Neural cell (in vitro differentiated cells): ENCODE data around the gene OBSCN. TPM values are rescaled to one million over a fixed set of nuclear protein-coding genes. Genes with fewer than 3 reads are reported as not detected.

ENCODE experiments used
- H2AFZ ChIP-seq: fragments of 200-600, 300-800 bp; sonication (generic), shearing (Covaris generic); 2 replicates; pipeline ENCODE4 v1.6.0; 2014; ENCODE audit warnings: low read depth, mild to moderate bottlenecking, antibody characterized with exemption, low read length, moderate library complexity
- H3F3A ChIP-seq: fragments of 200-600 bp; shearing (Covaris generic); 2 replicates; pipeline ENCODE4 v1.6.1; 2016; ENCODE audit warnings: mild to moderate bottlenecking, moderate library complexity, mixed read lengths, antibody characterized with exemption, low read length; ENCODE audit not compliant: insufficient read depth, poor library complexity, severe bottlenecking
- H3K27ac ChIP-seq: fragments of 200-600, 300-800 bp; sonication (generic), shearing (Covaris generic); 2 replicates; pipeline ENCODE4 v1.5.1; 2014; ENCODE audit warnings: mild to moderate bottlenecking, low read length, moderate library complexity
- H3K27me3 ChIP-seq: fragments of 300-800, 200-600 bp; sonication (generic), shearing (Covaris generic); 2 replicates; pipeline ENCODE4 v1.6.0; 2014; ENCODE audit warnings: mild to moderate bottlenecking, low read depth, low read length, moderate library complexity; ENCODE audit not compliant: insufficient read depth
- H3K36me3 ChIP-seq: fragments of 300-800, 200-600 bp; sonication (generic), shearing (Covaris generic); 2 replicates; pipeline ENCODE4 v1.5.1; 2014; ENCODE audit warnings: mild to moderate bottlenecking, antibody characterized with exemption, low read length, moderate library complexity; ENCODE audit not compliant: insufficient read depth
- H3K4me2 ChIP-seq: fragments of 300-800, 200-600 bp; sonication (generic), shearing (Covaris generic); 2 replicates; pipeline ENCODE4 v1.6.0; 2014; ENCODE audit warnings: mild to moderate bottlenecking, low read length
- H3K4me3 ChIP-seq: fragments of 300-800, 200-600 bp; sonication (generic), shearing (Covaris generic); 2 replicates; pipeline ENCODE4 v1.5.1; 2014; ENCODE audit warnings: mild to moderate bottlenecking, low read length, moderate library complexity
- H3K79me2 ChIP-seq: fragments of 200-600 bp; shearing (Covaris generic); replicated peaks from 2 replicates; pipeline ENCODE4 v1.6.0; 2014; ENCODE audit warnings: mild to moderate bottlenecking, low read length, moderate library complexity; ENCODE audit not compliant: insufficient read depth
- H3K9ac ChIP-seq: fragments of 300-800, 200-600 bp; sonication (generic), shearing (Covaris generic); 2 replicates; pipeline ENCODE4 v1.6.1; 2016; ENCODE audit warnings: mild to moderate bottlenecking, low read length, mixed read lengths
- H3K9me2 ChIP-seq: fragments of 200-600 bp; shearing (Covaris generic); 2 replicates; pipeline ENCODE4 v1.6.1; 2016; ENCODE audit warnings: mild to moderate bottlenecking, low read length, mixed read lengths; ENCODE audit not compliant: insufficient read depth
- H3K9me3 ChIP-seq: fragments of 200-600, 300-800 bp; sonication (generic), shearing (Covaris generic); 2 replicates; pipeline ENCODE4 v1.6.1; 2016; ENCODE audit warnings: mild to moderate bottlenecking, mixed run types, low read length, moderate library complexity, mixed read lengths
- H4K20me1 ChIP-seq: fragments of 200-600 bp; shearing (Covaris generic); 2 replicates; pipeline ENCODE4 v1.6.1; 2016; ENCODE audit warnings: mild to moderate bottlenecking, mixed run types; ENCODE audit not compliant: insufficient read depth
- CTCF ChIP-seq: fragments of 450-650 bp; IDR thresholded peaks from 2 replicates; pipeline ENCODE4 v1.5.1; 2014; ENCODE audit warnings: antibody characterized with exemption, mild to moderate bottlenecking, moderate library complexity; ENCODE audit not compliant: poor library complexity, severe bottlenecking
- EP300 ChIP-seq: fragments of 450-650 bp; conservative IDR thresholded peaks from 2 replicates; pipeline ENCODE4 v1.6.1; 2014; ENCODE audit warnings: antibody characterized with exemption, mild to moderate bottlenecking, moderate library complexity; ENCODE audit not compliant: poor library complexity, severe bottlenecking
- EZH2 ChIP-seq: fragments of 200-600, 300-800 bp; shearing (Covaris generic), sonication (generic); IDR thresholded peaks from 2 replicates; pipeline ENCODE4 v1.6.1; 2014; ENCODE audit warnings: antibody characterized with exemption, low read length, borderline replicate concordance, mild to moderate bottlenecking; ENCODE audit not compliant: insufficient read depth, poor library complexity, severe bottlenecking
- MXI1 ChIP-seq: fragments of 450-650 bp; conservative IDR thresholded peaks from 2 replicates; pipeline ENCODE4 v1.6.1; 2014; ENCODE audit warnings: antibody characterized with exemption, mild to moderate bottlenecking; ENCODE audit not compliant: poor library complexity, severe bottlenecking
- POLR2AphosphoS5 ChIP-seq: IDR thresholded peaks from 2 replicates; pipeline ENCODE4 v1.6.1; 2012
- RAD21 ChIP-seq: fragments of 450-650 bp; conservative IDR thresholded peaks from 2 replicates; pipeline ENCODE4 v1.6.1; 2014; ENCODE audit warnings: antibody characterized with exemption, mild to moderate bottlenecking, moderate library complexity
- REST ChIP-seq: IDR thresholded peaks from 2 replicates; pipeline ENCODE4 v1.6.1; 2012; ENCODE audit warnings: borderline replicate concordance
- SMC3 ChIP-seq: fragments of 450-650 bp; conservative IDR thresholded peaks from 2 replicates; pipeline ENCODE4 v1.6.1; 2014; ENCODE audit warnings: antibody characterized with exemption, mild to moderate bottlenecking, moderate library complexity; ENCODE audit not compliant: poor library complexity
- TAF1 ChIP-seq: IDR thresholded peaks from 2 replicates; pipeline ENCODE4 v1.6.1; 2012; ENCODE audit warnings: low read depth
- polyA plus RNA-seq: library from polyadenylated mRNA; depleted of rRNA; stranded (reverse); fragments of >200 nt; gene quantifications from 2 replicates; pipeline ENCODE4 v1.2.3, GENCODE V29; 2014

The OBSCN gene
- polyA plus RNA-seq, 1 donor from 2014 or later, result 7.2 TPM

GRCh38 chr1:228293816-228294500, 86.1 kb downstream of the OBSCN start:
- Histone ChIP-seq H3K4me2 (no peak overlapping the region), H3K9ac (no peak overlapping the region), H3K4me3 (no peak overlapping the region), H3K9me3 (no peaks in the 10 kb centered on the region), H3K79me2 (no peaks in the 10 kb centered on the region), H3K36me3 (no peaks in the 10 kb centered on the region), H2AFZ (no peak overlapping the region), H3K9me2 (no peaks in the 10 kb centered on the region), H3F3A (no peaks in the 10 kb centered on the region), H4K20me1 (no peaks in the 10 kb centered on the region), H3K27me3 (no peaks in the 10 kb centered on the region), H3K27ac (no peak overlapping the region)
- TF ChIP-seq EP300, result no peak
- no peak for TF ChIP-seq REST
- TF ChIP-seq MXI1, result no peak
- no peak for TF ChIP-seq CTCF
- no peak for TF ChIP-seq TAF1
- no peak for TF ChIP-seq RAD21
- no peak for TF ChIP-seq SMC3
- no peak for TF ChIP-seq POLR2AphosphoS5
- no peak for TF ChIP-seq EZH2

- Histone ChIP-seq H4K20me1 (no peaks in the 10 kb centered on the region), H2AFZ (no peak overlapping the region), H3K79me2 (no peaks in the 10 kb centered on the region), H3K9ac (no peak overlapping the region), H3K9me3 (no peaks in the 10 kb centered on the region), H3K4me2 (no peak overlapping the region), H3F3A (no peaks in the 10 kb centered on the region), H3K27me3 (no peaks in the 10 kb centered on the region), H3K4me3 (no peak overlapping the region), H3K27ac (no peak overlapping the region), H3K9me2 (no peaks in the 10 kb centered on the region), H3K36me3 (no peaks in the 10 kb centered on the region)
- TF ChIP-seq TAF1, result no peak
- TF ChIP-seq MXI1, result no peak
Observed at GRCh38 chr1:228294717-228295116, 86.9 kb downstream of the OBSCN start.
